HG03064 (cell line): Measurements from ENCODE around the gene PIEZO2.

ENCODE experiments used
- ATAC-seq: cut with Tn5 transposase; IDR thresholded peaks from one replicate; pipeline ENCODE4 v1.9.1; 2021; ENCODE audit warnings: low read depth; ENCODE audit not compliant: unreplicated experiment

PIEZO2 gene

GRCh38 chr18:10908760-10909159, 240.6 kb downstream of the PIEZO2 start:
- no peak for ATAC-seq

- ATAC-seq = no peak
Measured at GRCh38 chr18:10907749-10908148, 241.6 kb downstream of the PIEZO2 start.

GRCh38 chr18:10901329-10901728, 248.0 kb downstream of the PIEZO2 start:
- no peak for ATAC-seq

DNA sequence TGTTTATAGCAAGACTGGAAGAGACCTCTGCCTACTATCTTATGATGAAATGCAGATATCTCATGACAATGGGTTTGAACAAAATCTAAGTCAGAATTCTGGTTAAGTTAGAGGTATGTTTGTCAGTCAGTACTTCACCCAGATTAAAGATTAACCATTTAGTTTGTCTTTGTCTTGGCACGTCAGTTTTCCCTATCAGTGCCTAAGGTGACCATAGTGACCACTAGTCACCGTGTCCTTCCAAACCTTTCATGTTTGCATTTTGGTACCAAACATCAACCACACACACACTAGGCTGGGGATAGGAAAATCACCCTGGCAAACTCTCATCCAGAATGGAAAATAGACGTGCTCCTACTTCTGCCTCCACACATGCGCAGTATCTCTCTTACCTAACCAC, 248.9 kb downstream of the PIEZO2 start:
- ATAC-seq = no peak

DNA sequence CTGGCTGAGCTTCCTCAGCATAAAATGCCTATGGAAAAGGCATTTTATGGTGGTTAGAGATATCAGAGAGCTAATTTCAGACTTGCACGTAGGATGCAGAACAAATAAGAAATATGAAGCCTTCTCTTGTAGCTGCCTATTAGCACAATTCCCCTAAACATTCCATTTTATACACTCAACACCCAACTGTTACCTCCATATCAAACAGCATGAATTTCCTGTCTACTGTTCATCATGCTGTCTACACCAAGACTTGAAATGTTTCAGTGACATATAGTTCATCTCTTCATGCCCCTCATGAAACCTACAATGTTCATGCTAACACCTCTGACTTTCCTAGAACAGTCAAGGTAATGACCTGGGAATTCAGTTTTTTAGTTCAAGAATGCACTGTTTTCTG, 249.9 kb downstream of the PIEZO2 start:
- no peak for ATAC-seq

GRCh38 chr18:10898417-10898974, 250.9 kb downstream of the PIEZO2 start:
- no peak for ATAC-seq

DNA sequence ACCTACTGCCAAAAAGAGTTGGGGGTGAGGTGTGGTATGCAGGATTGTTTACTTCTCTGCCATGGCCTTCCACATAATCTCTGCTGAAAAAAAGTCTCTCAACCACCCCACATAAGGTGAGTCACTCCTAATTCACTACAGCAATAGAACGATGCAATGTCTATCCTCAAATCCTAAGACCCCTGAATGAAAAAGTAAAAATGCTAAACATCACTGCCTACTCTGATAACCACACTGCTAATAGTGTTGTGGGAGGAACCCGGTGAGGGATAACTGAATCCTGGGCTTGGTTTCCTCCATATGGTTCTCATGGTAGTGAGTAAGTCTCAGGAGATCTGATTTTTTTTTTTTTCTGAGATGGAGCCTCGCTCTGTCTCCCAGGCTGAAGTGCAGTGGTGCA, 252.5 kb downstream of the PIEZO2 start:
- ATAC-seq = no peak

- ATAC-seq = no peak
Measured at GRCh38 chr18:10895976-10896375, 253.4 kb downstream of the PIEZO2 start.

DNA sequence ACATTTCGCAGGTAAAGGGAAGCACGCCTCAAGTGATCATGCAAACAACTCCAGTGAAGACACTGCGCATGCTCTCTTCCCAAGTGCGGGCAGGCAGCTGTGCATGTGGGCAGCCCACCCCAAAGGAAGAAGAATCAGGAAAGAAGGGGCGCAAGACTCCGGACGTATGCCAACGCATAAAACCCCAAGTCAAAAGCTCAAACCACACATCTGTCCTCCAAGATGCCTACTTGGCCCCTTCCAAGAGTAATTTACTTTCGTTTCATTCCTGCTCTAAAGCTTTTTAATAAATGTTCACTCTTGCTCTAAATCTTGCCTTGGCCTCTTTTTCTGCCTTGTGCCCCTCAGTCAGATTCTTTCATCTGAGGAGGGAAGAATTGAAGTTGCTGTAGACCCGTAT, 254.9 kb downstream of the PIEZO2 start:
- ATAC-seq = no peak

DNA sequence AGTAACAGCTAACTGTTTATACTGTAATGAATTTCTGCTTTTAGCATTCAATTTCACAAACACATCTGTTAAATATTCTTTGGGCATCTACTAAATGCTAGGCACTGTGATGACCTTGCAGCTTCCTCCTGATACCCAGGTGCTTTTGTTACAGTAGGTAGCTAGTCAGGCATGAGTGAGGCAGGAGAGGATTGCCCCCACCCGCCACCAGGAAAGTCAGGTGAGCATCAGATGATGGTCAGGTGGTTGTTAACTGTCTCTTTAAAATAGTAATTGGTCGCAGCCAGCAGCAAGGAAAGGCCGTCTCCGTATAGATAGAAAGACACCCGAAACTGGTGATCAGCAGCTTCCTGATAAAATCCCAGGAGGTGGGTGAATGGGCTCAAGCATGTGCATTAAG, 255.6 kb downstream of the PIEZO2 start:
- no peak for ATAC-seq

DNA sequence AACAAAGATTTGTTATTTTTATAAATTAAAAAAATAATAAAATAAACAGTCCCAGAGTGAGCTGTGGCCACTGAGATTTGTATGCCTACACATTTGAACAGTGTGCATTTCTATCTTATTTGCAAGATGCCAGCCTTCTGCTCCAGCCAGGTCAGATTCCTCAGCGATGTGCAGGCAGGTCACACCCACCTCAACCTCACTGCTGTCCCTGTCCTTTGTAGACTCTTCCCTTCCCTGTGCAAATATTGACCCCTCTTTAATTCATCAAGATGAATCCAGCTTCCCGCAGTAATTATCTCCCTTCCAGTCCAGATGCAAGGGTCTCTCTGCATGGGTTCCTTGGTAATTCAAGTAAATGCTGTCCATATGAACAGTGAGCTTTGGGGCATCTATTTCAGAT, 256.2 kb downstream of the PIEZO2 start:
- ATAC-seq = no peak

DNA sequence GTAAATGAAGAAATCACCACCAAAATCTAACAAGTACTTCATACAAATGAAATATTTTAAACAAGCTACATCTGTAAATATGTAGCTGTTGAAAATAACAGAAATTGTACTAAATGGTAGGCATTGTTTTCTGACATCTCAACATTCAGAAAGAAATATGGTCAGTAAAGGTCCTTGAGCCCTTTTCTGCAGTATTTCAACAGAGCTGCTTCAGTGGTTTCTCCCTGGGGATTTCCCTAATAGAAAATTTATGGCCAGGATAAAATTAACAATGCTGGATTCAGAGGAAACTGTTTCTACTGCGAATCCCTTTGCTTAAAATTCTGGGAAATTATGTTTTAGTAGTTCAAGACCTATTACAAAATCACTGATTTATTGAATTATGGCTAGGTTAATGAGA, 256.6 kb downstream of the PIEZO2 start:
- no peak for ATAC-seq

- no peak for ATAC-seq
Measured at GRCh38 chr18:10890022-10890421, 259.3 kb downstream of the PIEZO2 start.

GRCh38 chr18:10878703-10879102, 270.7 kb downstream of the PIEZO2 start:
- peak; percentile 78 for ATAC-seq

GRCh38 chr18:10877987-10878386, 271.4 kb downstream of the PIEZO2 start:
- no peak for ATAC-seq

DNA sequence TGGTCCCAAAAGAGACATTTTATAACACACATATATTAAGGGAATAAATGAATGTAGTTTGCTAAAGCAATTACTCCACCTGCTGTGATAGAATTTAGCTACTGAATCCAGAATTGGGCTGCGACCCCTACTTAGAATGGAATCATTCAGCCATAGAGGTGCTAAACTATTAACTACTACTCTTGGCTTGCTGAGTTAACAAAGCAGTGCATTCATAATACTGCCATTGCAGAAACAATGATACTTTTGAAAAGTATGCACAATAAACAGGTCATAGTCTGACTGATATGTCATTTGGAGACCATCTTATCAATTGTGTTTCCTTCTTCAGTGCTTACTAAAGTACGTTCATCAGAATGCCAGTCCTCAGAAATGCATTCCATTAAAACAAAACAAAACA, 273.6 kb downstream of the PIEZO2 start:
- no peak for ATAC-seq

DNA sequence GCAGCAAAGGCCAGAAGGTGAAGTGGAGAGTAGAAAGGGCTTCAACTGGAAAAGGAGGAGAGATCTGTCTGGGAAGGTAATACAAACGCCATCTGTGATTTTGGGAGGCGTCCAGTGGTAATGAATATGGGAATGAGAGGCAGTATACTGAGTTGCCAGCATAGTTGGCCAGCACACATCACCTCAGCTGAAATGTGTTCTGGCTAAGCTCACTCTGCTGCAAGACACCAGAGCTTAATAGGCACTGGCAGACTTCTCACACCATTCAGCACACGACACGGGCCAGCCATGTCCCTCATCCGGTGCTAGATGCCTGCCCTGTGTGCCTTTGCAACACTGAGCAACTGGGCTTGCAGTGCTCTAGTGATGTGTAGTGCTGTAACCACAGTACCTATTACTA, 277.1 kb downstream of the PIEZO2 start:
- no peak for ATAC-seq

DNA sequence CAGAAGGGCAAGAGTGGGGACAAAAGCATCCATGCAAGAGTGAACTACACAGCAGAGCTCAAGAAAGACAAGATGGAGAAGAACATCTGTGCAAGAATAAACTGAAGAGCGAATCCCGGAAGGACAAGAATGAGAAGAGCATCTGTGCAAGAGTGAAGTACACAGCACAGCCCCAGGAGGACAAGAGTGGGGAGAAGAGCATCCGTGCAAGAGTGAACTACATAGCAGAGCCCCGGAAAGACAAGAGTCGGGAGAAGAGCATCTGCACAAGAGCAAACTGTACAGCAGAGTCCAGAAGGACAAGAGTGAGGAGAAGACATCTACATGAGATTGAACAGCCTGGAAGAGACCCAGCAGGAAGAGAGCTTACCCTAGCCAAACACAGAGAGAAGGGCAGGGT, 284.6 kb downstream of the PIEZO2 start:
- no peak for ATAC-seq

- ATAC-seq = no peak
Measured at GRCh38 chr18:10863026-10863425, 286.3 kb downstream of the PIEZO2 start.

- ATAC-seq = no peak
Measured at GRCh38 chr18:10860928-10861327, 288.4 kb downstream of the PIEZO2 start.

DNA sequence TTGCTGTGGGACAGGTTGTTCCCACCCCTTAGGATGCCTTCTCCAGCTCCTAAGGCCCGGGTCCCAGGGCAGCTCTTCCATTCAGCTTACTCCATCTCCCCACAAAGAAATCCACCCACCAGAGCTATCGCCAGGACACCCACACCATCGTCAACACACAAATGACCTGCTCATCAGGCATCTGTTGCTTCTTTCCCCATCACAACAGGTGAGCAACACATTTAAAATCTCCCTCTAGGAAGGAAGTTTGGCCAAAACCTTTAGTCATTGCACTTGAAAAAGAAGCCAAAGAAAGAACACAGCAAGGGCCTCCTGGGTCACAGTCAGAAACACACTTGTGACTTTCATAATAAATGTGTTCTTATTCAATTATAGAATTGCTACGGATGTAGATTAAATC, 289.0 kb downstream of the PIEZO2 start:
- ATAC-seq = no peak

DNA sequence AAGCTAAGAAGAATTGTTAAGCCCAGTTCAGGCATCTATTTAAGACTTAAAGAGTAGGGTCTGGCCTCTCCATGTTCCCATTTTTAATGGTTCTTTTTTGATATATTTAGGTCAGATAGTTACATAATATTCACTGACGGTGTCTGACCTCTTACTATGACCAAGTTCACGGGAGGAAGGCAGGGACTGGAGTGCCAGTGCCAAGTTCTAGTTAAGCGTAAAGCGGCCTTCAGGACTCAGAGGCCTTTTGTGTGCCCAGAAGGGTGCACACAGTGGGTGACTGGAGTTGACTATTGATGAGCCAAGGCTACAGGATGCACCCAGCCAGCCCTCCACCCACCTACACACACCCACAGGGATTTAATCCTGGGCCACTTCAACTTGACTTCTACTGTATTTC, 290.9 kb downstream of the PIEZO2 start:
- no peak for ATAC-seq

DNA sequence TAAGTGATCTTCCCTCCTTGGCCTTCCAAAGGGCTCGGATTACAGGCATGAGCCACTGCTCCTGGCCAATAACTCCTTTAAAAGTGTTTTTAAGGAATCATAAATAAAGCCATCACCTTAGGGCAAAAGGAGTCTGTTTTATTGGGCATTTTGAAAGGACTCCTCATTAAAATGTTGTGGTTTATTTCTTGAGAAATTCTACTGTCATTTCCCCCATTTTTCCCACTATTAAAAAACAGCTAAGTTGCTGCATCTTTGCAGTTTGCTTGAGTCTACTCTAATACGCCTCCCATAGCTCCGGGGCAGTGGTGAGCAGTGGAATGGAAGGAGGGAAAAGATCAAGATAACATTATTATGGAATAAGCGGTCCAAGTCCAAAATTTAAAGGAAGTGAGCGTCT, 293.2 kb downstream of the PIEZO2 start:
- no peak for ATAC-seq
